ENCODE measurements around the gene PARP6. TPM values are rescaled to one million over a fixed set of nuclear protein-coding genes. Genes with fewer than 3 reads are reported as not detected.
A peak's percentile ranks its signal among the peaks of the same experiment; 100 is the strongest.

PARP6 gene
- total and polyA plus RNA-seq, 9 of the 15 experiments (the other 6 are each of a cell fraction or from before 2014, with no cell fraction given): 14.8 to 83.2 (median 28.3) TPM

DNA sequence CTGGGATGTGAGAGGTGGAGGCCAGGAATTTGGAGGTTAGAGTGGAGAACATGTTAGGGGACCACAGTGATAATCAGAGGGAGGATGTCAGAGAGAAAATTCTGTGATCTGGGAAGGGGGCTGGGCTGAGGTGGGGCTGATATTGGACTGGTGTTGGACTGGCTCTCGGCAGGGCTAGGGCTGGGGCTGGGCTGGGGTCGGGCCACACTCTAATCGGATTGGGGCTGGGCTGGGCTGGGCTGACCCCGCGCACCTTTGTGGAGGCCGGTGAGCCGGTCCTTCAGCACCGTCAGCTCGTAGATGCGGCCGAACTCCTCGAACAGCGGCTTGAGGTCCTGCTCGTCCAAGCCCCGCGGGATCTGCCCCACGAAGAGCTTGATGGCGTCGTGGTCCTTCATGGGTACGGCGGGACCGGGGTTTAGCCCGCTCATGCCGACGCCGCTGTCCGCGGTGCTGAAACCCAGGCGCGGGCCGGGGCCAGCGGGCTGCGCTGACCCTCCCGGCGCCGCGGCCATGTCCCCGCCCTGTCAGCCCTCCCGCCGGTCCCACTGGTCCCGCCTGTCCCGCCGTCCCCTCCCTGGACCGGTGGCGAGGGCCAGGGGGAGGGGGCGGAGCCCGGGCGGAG is 47.1 kb upstream of the PARP6 start (continued):
- TF ChIP-seq KAT7 (CRISPR knock-in tag; IDR thresholded peaks at IDR 0.05; ENCODE audit: borderline replicate concordance): no peak; the same call in 1 of the 2 replicates
- TF ChIP-seq, protein P1, sequence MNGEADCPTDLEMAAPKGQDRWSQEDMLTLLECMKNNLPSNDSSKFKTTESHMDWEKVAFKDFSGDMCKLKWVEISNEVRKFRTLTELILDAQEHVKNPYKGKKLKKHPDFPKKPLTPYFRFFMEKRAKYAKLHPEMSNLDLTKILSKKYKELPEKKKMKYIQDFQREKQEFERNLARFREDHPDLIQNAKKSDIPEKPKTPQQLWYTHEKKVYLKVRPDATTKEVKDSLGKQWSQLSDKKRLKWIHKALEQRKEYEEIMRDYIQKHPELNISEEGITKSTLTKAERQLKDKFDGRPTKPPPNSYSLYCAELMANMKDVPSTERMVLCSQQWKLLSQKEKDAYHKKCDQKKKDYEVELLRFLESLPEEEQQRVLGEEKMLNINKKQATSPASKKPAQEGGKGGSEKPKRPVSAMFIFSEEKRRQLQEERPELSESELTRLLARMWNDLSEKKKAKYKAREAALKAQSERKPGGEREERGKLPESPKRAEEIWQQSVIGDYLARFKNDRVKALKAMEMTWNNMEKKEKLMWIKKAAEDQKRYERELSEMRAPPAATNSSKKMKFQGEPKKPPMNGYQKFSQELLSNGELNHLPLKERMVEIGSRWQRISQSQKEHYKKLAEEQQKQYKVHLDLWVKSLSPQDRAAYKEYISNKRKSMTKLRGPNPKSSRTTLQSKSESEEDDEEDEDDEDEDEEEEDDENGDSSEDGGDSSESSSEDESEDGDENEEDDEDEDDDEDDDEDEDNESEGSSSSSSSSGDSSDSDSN (IDR thresholded peaks at IDR 0.05; ENCODE audit: borderline replicate concordance in 1 of 2, low read depth in 2 of 2, low read length in 2 of 2): 0 out of 4 replicates have a peak, but pooled peaks of 1 of the 2 experiments have one; percentile 40
- TF ChIP-seq TGIF2 (CRISPR knock-in tag; IDR thresholded peaks at IDR 0.05): peak; percentile 90; the same call in 1 of the 2 replicates
- no peak for TF ChIP-seq MEF2A (IDR thresholded peaks at IDR 0.05; ENCODE audit: control insufficient read depth, low read depth, low read length)
- no peak for TF ChIP-seq TBL1XR1 (IDR thresholded peaks at IDR 0.05; ENCODE audit: low read length in 2 of 2)
- TF ChIP-seq ZNF408 (CRISPR knock-in tag; IDR thresholded peaks at IDR 0.05; ENCODE audit: low read depth): no peak
- no peak for TF ChIP-seq DPF2 (IDR thresholded peaks at IDR 0.05)
- no peak for TF ChIP-seq PURB (CRISPR knock-in tag; IDR thresholded peaks at IDR 0.05; ENCODE audit: low read depth)
- TF ChIP-seq, protein P2, sequence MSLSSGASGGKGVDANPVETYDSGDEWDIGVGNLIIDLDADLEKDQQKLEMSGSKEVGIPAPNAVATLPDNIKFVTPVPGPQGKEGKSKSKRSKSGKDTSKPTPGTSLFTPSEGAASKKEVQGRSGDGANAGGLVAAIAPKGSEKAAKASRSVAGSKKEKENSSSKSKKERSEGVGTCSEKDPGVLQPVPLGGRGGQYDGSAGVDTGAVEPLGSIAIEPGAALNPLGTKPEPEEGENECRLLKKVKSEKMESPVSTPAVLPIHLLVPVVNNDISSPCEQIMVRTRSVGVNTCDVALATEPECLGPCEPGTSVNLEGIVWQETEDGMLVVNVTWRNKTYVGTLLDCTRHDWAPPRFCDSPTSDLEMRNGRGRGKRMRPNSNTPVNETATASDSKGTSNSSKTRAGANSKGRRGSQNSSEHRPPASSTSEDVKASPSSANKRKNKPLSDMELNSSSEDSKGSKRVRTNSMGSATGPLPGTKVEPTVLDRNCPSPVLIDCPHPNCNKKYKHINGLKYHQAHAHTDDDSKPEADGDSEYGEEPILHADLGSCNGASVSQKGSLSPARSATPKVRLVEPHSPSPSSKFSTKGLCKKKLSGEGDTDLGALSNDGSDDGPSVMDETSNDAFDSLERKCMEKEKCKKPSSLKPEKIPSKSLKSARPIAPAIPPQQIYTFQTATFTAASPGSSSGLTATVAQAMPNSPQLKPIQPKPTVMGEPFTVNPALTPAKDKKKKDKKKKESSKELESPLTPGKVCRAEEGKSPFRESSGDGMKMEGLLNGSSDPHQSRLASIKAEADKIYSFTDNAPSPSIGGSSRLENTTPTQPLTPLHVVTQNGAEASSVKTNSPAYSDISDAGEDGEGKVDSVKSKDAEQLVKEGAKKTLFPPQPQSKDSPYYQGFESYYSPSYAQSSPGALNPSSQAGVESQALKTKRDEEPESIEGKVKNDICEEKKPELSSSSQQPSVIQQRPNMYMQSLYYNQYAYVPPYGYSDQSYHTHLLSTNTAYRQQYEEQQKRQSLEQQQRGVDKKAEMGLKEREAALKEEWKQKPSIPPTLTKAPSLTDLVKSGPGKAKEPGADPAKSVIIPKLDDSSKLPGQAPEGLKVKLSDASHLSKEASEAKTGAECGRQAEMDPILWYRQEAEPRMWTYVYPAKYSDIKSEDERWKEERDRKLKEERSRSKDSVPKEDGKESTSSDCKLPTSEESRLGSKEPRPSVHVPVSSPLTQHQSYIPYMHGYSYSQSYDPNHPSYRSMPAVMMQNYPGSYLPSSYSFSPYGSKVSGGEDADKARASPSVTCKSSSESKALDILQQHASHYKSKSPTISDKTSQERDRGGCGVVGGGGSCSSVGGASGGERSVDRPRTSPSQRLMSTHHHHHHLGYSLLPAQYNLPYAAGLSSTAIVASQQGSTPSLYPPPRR (CRISPR knock-in tag; IDR thresholded peaks at IDR 0.05; ENCODE audit: borderline replicate concordance): no peak
- no peak for TF ChIP-seq ZNF695 (CRISPR knock-in tag; IDR thresholded peaks at IDR 0.05)
- TF ChIP-seq, protein P3, sequence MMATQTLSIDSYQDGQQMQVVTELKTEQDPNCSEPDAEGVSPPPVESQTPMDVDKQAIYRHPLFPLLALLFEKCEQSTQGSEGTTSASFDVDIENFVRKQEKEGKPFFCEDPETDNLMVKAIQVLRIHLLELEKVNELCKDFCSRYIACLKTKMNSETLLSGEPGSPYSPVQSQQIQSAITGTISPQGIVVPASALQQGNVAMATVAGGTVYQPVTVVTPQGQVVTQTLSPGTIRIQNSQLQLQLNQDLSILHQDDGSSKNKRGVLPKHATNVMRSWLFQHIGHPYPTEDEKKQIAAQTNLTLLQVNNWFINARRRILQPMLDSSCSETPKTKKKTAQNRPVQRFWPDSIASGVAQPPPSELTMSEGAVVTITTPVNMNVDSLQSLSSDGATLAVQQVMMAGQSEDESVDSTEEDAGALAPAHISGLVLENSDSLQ (IDR thresholded peaks at IDR 0.05): no peak
- TF ChIP-seq, protein P4, sequence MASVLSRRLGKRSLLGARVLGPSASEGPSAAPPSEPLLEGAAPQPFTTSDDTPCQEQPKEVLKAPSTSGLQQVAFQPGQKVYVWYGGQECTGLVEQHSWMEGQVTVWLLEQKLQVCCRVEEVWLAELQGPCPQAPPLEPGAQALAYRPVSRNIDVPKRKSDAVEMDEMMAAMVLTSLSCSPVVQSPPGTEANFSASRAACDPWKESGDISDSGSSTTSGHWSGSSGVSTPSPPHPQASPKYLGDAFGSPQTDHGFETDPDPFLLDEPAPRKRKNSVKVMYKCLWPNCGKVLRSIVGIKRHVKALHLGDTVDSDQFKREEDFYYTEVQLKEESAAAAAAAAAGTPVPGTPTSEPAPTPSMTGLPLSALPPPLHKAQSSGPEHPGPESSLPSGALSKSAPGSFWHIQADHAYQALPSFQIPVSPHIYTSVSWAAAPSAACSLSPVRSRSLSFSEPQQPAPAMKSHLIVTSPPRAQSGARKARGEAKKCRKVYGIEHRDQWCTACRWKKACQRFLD (CRISPR knock-in tag; IDR thresholded peaks at IDR 0.05): peak; percentile 63; the same call in 1 of the 2 replicates
- TF ChIP-seq NRF1 (conservative IDR thresholded peaks at IDR 0.05 in 1 of 2, IDR thresholded peaks at IDR 0.05 in 1 of 2): no peak
- TF ChIP-seq MCM2 (IDR thresholded peaks at IDR 0.05; ENCODE audit: low read depth): no peak
- no peak for TF ChIP-seq ZNF175 (CRISPR knock-in tag; IDR thresholded peaks at IDR 0.05; ENCODE audit: low read depth)
- TF ChIP-seq PHF21A (IDR thresholded peaks at IDR 0.05; ENCODE audit: borderline replicate concordance, low read depth): no peak
